GM21381 (cell line): ENCODE measurements around the gene ARL14.
"Not testable (repeated sequence)": the region's sequence is repeated elsewhere in the genome, so short reads cannot be mapped to it uniquely, and the experiment has no call there.

Experiments used
- ATAC-seq: cut with Tn5 transposase; IDR thresholded peaks from one replicate; pipeline ENCODE4 v1.9.1; 2021; ENCODE audit warnings: mild to moderate bottlenecking, moderate library complexity; ENCODE audit not compliant: unreplicated experiment

ARL14 gene

DNA sequence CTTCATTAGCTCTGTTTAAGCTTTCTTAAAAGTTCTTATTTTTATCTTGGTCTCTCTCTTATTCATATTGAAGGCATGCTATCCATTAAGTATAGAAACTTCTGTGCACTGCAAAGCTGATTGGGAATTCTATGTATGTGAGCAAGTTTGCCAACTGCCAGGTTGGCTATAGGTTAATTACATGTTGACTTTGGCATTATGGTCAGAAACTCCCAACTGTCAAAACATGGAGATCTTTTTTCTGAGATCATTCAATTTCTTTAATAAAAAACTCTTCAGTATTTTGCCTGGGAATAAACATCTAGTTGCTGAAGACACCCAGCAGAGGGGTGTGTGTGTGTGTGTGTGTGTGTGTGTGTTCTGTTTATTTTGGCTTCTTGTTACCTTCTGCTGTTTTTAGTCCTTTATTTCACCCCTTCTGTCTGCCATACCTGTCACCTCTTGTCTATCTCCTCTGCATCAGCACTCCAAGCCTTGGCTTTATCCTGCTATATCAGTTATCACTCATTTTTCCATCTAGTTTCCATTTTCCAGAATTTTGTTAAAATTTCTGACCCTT lies 1.3 kb upstream of the ARL14 start:
- ATAC-seq: no peak

DNA sequence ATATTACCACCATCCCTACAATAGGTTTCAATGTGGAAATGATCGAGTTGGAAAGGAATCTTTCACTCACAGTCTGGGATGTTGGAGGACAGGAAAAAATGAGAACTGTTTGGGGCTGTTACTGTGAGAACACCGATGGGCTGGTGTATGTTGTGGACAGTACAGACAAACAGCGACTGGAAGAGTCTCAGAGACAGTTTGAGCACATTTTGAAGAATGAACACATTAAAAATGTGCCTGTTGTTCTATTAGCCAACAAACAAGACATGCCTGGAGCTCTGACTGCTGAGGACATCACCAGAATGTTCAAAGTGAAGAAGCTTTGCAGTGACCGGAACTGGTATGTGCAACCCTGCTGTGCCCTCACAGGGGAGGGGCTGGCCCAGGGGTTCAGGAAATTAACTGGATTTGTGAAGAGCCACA lies 510 bp downstream of the ARL14 start:
- ATAC-seq: no peak

DNA sequence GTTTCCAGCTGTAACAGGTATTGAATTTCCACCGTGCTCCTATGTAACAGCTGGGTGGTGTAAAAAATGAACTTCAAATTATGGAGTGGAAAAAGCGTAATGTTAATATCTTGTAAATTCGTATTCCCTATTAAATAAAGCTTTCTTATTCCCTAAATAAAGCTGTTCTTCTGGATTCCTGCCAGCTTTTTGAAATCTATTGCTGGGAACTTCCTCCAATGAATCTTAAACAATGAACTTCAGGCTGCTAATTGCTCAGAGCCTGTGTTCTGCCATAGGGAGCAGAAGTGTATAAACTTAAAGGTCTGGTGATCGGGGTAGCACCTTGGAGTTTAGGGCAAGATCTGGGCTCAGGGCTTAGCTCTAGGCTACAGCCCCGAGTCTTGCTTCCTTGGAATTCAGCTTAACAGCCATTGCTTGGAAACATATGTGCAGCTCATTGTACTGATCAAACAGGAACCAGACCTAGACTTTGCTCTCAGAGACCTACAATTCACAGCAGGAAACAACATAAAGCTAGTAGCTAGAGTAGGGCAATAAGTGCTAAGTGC lies 1.4 kb downstream of the ARL14 start:
- ATAC-seq: no peak

DNA sequence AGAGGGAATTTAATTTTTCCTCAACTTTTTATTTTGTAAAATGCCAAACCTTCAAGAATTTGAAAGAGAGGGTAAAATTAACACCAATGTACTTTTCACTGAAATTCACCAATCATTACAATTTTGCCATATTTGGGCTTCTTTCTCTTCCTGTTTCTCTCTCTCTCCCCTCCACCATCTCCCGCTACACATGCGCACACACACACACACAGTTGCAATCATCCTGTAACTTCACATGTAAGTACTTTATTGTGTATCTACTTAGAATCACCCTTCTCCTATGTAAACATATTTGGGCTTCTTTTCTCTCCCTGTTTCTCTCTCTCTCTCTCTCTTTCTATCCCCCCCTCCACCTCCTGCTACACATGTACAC lies 7.4 kb downstream of the ARL14 start:
- ATAC-seq: no peak

DNA sequence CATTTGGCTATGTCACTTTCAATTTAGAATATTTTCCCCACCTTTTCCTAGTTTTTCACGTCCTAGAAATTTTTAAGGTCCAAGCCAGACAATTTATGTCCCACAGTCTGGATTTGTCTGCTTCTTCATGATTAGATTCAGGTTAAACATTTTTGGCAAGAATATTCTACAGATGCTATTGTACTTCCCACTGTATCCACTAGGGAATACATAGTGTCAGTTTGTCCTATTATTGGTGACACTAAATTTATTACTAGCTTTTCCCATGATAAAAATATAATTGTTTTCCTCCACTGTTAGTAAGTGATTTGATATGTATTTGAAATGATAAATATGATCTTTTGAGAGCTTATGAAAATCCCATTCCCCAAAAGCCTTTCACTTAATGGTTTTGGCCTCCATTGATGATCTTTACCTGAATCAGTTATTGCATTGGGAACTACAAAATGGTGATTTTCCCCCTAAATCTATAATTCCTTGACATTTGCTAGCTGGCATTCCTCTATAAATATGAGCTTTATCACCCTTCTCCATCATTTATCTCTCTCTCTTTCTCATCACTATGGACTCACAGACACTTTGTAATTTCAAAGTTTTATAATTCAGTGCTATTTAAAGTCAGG lies 8.3 kb downstream of the ARL14 start:
- ATAC-seq: no peak

- no peak for ATAC-seq
Observed at GRCh38 chr3:160686955-160687535, 10.1 kb downstream of the ARL14 start.

DNA sequence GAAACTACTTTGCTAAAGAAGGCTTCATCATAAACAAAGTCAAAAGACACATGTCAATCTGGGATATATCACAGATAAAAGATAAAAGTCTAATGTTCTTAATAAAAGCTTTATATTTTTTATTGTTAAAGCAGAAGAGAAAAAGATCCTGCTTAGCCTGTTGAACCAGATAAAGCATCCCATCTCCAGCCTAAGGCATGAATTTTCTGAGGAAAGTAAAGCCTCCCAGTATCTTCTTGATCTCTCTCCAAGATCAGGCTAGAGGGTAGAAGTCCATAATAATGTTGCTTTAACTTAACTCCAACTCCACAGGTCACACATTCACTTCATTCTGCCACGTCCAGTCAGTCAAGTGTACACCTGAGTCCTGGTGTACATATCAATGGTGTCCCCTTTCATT lies 14.2 kb downstream of the ARL14 start:
- ATAC-seq: no peak

GRCh38 chr3:160691962-160692361 lies 15.0 kb downstream of the ARL14 start:
- ATAC-seq: no peak

DNA sequence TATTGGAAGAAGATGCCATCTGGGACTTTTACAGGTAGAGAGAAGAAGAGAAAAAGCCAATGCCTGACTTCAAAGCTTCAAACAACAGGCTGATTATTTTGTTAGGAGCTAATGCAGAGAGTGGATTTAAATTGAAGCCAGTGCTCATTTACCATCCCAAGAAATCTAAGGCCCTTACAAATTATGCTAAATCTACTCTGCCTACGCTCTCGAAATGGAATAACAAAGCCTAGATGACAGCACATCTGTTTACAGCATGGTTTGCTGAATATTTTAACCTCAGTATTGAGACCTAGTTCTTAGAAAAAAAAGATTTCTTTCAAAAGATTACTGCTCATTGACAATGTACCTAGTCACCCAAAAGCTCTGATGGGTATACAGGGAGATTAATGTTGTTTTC lies 16.2 kb downstream of the ARL14 start:
- ATAC-seq: no peak

DNA sequence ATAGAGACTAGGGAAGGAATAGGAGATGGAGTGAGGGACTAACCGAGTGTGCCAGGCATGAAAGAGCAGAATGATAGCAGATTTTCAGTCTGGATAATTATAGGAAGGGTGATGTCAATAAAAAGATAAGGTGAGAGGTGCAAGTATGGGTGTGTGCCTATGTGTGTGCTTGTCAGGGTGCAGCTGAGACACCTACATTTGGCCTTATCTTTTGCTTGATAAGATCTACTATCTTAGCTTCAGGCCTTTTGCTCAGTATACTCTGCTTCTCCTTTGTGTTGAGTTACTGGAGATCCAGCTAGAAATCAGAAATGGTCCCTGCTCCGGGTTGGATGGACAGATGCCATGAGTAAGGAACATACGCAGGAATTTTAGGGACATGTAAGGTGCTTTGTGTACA lies 17.4 kb downstream of the ARL14 start:
- no peak for ATAC-seq

GRCh38 chr3:160695003-160695402 lies 18.0 kb downstream of the ARL14 start:
- ATAC-seq: no peak

- ATAC-seq: no peak
Observed at GRCh38 chr3:160695915-160696327, 19.0 kb downstream of the ARL14 start.

DNA sequence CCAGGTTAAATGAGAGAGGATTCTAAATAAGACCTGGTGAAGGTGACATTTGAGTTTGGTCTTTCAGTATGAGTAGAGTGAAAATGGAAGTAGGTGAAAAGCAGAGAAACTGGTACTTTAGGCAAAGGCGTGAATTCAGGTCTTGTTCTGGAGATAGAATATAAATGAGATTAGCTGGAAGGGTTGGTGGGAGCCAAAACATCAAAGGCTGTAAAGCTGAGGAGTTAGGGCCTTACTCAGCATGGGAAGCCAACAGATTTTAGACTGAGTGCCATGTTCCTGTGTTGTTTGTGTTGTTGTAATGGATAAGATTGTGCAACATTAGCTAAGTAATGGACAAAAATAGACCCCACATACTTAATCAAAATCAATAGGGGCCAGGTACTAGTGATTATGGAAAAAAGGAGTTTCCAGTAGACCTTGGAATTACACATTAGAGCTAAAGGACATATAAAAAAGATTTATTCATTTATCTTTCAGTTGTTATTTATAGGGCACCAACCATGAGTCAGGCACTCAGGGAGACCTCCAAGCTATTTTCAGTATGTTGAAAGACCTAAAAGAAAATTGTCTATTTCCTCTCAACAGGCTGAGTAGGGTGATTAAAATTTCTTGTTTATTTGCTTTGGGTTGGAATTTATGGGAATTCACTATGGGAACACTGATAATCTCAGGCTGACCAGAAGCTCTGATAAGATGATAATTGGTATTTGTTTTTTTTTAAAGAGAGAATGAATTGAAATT lies 20.8 kb downstream of the ARL14 start:
- peak; percentile 66 for ATAC-seq

- ATAC-seq: no peak
Observed at GRCh38 chr3:160698599-160699195, 21.7 kb downstream of the ARL14 start.

- ATAC-seq: no peak
Observed at GRCh38 chr3:160701490-160701889, 24.5 kb downstream of the ARL14 start.

DNA sequence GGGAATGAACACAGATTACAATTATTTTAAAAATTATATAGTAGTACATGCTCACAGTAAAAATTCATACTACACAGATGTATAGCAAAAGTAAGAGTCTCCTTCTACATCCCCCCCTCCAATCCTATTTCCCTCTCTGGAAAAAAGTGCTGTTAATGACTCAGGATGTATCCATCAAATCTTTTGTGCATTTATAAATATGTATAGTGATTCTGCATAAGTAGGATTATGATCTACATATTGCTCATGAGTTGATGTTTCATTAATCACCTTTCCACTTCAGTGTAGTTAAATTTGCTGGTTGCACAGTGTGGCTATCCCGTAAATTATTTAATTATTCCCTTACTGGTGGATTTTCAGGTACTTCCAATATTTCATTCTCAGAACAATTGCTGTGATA lies 25.3 kb downstream of the ARL14 start:
- no peak for ATAC-seq

DNA sequence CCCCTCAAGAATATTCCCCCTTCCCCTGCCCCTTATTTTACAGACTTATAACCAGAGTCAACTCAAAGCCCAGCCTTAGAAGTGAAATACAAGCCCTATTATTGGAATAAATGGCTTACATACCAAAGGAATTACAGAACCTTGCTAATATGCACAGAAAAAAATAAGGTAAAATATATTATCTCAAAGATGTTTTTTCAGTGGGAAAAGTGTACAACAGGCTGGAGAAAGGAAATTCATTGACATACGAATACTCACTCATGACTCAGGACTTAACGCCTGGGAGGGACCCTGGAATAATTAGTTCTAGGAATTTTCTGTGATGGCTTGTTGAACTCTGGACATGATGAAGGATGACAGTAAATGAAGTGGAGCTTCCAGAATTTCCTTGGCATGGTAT lies 27.0 kb downstream of the ARL14 start:
- ATAC-seq: no peak

DNA sequence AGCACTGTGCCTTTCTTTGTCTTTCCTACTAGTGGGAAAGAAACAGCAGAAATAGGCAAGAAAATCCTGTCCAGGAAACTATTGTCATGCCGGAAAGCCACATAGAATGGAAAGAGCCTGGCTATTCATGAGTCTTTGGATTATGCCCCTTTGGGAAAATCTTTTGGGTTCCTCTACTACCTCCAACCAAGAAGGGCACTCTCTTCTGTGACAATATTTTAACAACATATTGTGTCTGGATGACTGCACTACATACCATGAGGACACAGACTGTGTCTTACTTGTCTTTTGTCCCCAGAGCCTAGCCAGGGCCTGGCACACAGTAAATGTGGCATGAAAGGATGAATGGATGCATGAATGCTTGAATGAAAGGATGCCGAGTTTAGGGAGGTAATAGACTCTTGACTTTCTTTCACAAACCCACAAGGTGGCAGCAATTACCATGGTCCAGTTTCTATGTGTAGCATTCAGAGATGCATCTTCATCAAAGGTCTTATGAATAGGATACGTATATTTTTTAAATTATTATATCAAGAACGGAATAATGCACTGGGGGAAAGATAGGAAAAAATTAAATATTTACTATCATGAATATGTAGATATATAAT lies 30.3 kb downstream of the ARL14 start:
- ATAC-seq: no peak

DNA sequence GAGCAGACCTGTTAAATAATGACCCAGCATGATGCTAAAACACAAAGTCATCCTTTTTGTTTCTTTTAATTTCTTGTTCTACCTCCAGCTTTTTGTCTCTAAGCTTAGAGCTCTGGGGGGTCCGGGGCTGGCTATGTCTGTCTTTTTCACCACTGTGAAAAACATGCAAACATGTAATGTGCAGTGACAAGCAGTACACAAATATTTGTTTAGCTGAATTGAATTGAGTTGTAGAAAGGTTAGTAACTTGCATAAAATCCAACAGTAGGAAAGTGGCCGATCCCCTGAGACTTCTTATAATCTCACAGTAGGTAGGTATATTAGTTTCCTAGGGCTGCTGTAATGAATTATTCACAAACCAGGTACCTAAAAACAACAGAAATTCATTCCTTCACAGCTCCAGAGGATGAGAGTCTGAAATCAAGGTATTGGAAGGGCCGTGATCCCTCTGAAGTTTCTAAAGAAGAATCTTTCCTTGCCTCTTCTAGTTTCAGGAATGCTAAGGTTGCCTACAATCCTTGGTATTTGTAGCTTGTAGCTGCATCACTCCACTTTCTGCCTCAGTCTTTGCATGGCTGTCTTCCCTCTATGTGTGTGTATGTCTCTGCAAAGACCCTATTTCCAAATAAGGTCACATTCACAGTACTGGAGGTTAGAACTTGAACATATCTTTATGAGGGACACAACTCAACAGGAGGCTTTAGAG lies 32.7 kb downstream of the ARL14 start:
- ATAC-seq: no peak

- ATAC-seq: not testable (repeated sequence)
Observed at GRCh38 chr3:160713144-160713543, 36.2 kb downstream of the ARL14 start.
